HG03565 (cell line): ENCODE data around the gene NEXN.
"Not testable (repeated sequence)": the region's sequence is repeated elsewhere in the genome, so short reads cannot be mapped to it uniquely, and the experiment has no call there.

Source experiments
- ATAC-seq: cut with Tn5 transposase; IDR thresholded peaks from one replicate; pipeline ENCODE4 v1.9.1; 2021; ENCODE audit warnings: mild to moderate bottlenecking, moderate library complexity; ENCODE audit not compliant: unreplicated experiment

NEXN gene

DNA sequence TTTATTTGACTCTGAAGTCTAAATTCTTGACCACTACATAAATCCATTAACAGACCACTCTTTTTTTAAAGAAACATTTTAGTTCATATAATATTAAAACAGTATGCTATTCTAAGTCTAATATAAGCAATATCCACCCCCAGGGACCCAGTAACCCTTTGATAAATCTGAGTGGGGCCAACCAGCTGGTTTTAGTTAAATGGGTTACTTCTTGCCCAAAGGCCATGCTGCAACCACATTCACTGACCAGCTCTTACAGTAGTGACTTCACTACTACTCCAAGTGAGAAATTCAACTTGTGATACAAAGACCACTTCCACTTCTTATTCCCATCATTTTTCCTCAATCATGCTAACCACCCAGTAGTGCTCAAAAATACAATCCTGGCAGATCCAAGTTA lies 70.0 kb downstream of the NEXN start:
- ATAC-seq: no peak

DNA sequence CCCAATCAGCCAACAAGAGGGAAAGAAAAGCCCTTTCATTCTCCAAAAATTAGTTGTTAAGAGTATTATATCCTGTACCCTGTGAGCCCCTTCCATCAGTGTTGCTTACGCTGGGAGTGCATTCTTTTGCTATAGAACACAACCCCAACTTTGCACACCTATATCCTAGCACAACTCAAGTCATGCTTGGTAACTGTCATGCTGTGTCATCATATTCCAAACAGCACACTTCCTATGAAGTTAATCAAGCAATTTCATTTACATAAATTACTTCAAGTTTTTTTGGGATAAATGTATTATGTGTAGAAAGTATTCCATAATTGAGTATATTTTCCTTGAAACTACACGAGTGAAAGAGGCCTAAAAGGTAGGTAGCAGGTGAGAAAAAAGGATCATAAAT lies 70.4 kb downstream of the NEXN start:
- no peak for ATAC-seq

DNA sequence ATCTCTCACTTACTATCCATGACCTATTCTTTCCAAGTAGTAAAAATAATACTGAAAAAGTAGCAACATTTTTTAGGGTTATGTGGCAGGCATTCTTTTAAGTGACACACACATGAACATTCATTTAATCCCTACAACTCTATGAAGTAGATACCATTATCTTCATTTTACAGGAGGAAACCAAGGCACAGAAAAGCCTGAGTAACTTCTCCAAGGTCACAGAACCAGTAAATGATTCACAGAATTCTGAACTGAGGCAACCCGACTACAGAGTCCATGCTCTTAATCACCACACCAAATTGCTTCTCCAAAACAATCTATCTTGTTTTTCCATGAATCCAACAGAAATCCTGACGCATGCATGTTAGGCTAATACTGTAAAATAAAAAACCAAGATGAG lies 73.0 kb downstream of the NEXN start:
- no peak for ATAC-seq

DNA sequence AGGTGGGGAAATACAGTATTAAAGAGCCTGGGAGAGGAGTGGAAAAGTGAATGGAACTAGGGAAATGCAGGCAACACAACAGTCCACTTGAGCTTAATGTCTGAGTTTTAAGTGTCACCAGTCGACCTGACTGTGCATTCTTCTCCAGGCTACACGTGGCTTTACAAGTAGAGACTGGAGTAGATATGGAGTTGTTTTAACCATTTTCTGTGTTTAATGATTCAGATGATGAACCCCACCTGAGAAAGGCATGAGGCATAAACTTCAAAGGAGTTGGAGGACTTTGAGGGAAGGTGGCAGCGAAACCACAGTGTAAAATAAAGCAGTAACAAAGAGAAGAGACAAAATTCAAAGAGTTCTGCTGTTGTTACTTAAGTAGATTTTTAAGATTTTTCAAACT lies 77.9 kb downstream of the NEXN start:
- no peak for ATAC-seq

DNA sequence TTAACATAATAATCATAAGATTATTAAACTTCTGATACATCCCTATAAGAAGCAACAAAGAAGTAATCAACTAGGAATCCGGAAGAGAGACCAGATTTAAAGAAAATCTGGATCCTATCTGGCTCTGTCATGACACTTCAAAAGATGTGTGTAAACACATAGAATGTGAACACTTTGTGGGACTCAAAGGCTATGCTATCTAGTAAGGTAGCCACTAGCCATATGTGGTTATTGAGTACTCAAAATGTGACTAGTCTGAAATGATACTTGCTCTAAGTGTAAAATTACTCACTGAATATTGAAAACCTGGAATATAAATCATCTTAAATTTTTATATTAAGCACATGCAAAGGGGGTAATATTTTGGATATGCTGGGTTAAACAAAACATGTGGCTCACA lies 81.8 kb downstream of the NEXN start:
- ATAC-seq: no peak

DNA sequence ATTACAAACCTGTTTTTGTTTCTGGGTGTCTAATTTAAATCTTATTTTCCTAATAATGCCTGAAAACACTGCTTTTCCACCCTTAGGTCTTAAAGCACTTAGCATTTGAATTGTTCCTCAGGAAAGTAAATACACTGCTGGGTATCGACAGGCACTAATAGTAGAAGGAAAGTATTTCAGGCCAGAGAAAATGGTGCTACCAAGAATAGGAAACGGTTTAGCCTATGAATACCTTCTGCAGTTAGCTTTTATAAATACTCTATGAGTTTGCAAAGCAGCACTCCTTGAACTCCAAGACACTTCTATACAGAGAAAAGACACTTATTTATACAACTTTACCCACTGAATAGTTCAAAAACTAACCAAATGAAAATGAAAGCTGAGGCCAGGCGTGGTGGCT lies 83.7 kb downstream of the NEXN start:
- no peak for ATAC-seq

DNA sequence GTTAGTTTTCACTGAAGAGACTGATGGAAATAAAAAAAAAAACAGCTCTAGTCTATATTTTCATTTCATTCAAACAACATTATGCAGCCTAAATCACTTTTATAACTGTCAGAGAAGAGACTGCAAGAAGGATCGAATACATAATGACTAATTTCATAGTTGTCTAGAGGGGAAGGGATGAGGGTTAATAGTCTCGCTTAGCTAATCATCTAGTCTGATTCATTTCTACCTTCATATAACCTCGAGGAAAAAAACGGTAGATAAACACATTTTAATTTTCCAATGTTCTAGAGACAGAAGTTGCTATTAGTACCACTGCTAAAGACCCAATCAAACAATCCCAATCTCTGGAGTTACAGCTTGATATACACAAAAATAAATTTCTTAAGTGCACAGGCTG lies 87.0 kb downstream of the NEXN start:
- ATAC-seq: no peak

DNA sequence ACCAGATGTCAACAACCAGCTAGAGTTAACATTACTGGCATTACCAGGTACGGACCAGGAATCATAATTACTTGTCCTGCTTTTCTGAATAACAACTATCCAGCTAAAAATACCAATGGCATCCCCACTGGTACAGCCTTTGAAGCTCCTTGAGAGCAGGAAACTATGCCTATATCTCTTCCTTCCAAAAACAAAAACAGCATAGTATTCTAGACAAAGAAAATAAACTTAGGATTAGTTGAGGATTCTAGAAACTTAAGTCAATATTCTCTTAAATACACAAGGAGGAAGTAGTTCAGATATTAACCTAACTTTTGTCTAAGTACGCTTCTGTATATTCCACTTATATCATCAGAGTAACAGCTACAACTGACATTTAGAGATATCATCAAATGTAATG lies 87.5 kb downstream of the NEXN start:
- no peak for ATAC-seq

DNA sequence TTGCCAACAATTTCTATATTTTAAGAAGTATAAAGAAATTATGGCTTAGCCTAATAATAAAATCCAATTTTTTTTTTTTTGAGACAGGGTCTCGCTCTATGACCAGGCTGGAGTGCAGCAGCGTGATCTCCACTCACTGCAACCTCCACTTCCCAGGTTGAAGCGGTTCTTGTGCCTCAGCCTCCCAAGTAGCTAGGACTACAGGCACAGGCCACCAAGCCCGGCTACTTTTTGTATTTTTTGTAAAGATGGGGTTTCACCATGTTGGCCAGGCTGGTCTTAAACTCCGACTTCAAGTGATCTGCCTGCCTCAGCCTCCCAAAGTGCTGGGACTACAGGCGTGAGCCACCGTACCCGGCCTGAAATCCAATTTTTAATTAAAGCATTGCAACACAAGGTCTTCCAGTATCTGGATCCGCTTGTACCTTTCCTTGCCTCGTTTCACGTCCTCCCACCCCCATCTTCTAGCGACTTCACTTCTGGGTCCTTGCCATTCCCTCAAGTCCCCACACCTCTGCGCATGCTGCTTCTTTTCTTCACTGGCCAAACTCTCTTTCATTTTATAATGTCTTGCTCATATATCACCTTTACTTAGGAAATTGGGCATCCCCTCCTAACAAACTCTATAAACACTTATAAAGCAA lies 88.1 kb downstream of the NEXN start:
- no peak for ATAC-seq

DNA sequence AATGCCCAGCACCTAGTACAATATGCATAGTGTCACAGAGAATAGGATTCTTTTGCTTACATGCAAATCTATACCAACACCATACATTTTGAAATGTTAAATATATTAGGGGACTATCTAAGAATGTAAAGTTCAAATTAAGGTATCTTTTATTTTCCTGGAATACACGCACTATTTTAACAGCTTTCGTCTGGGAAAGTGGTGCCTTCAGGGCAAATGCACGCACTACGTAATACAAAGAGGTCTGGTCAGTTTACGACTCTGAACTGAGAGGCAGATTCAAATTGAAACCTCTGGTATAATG lies 89.5 kb downstream of the NEXN start:
- ATAC-seq: no peak

DNA sequence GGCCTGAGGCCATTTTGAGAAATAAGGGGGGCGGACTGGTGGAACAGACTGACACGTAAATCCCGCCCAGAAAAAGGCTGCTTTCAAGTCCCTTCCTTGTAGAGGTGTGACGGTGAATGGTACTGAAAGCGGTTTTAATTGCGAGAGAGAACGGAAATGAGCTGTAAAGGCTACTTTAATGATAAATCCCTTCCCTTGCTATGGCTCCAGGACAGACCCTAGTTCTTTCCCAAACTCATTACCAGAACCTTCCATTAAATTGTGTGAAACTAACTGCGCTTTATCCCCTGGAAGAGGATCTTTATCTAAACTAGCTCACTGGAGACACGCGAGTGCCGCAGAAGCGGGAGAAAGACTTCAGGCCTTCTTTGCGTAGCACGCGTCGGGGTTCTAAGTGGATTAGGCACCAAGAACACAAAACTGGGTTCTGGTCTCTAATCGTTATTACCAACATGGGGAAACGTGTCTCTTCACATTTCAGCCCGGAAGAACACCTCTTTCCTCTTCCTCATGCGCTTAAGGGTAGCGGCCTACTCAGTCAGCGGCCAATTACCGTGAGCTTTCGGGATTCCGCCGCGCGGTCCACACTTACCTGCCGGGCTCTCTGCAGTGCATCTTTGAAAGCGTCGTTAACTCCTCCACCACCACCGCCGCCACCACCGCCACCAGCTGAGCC lies 90.0 kb downstream of the NEXN start:
- ATAC-seq: peak; percentile 61

DNA sequence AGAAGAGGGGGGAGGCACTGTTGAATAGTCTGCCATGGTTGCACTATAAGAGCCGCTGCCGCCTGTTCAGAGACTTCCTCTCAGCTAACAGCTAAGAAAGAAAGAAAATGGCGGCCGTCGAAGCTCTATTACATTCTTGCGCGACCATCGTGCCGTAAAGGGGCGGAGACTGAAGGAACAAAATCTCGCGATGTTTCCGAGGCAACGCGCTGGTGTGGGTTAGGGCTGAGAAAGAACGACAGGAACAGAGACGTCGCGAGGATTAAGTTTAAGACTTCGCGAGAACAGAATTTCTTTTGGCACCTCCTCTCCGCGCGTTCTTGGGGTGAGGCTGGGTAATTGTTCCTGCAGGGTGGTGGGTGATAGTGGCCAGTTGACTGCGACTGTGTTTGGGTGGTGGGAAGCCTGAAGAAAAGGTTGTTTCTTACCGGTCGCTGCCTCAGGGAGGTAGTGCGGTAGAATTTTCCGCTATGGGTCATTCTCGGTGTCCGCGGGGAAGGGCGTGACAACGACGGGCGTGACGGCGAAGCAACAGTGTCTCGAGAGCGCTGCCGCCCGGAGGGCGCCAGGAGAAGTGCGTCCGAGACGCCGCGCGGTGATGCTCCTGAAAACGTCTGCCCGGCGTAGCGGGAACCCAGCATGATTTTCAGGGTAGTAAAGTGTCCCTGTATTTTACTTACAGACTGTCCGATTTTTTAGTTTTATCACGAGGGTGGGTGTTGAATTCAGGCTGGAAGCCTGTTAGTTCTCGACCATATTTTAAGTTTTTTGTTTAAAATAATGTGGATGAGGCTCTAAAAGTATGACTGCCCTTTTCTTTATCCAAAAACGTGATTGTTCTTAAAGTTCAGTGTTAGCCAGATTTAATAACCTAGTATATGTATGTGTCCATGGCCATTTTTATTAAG lies 90.8 kb downstream of the NEXN start, which contains the start of gene FUBP1:
Gene FUBP1, minus strand, starts transcription at position 104 of the 908 bp plus-strand sequence. Its CDS starts 68 bp downstream, at position 36.
- peak; percentile 60 for ATAC-seq

DNA sequence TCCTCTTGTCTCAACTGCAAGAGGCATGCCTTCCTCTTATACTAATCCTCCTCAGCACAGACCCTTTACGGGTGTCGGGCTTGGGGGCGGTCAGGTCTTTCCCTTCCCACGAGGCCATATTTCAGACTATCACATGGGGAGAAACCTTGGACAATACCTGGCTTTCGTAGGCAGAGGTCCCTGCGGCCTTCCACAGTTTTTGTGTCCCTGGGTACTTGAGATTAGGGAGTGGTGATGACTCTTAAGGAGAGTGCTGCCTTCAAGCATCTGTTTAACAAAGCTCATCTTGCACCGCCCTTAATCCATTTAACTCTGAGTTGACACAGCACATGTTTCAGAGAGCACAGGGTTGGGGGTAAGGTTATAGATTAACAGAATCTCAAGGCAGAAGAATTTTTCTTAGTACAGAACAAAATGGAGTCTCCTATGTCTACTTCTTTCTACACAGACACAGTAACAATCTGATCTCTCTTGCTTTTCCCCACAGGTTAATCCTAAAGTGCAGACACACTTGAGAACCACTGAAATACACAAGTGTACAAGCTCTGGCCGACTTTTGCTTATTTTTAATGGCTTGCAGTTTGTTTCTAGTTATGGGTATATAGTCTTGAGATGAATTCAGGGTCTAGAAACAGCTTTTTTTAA lies 95.0 kb downstream of the NEXN start:
- ATAC-seq: not testable (repeated sequence)

DNA sequence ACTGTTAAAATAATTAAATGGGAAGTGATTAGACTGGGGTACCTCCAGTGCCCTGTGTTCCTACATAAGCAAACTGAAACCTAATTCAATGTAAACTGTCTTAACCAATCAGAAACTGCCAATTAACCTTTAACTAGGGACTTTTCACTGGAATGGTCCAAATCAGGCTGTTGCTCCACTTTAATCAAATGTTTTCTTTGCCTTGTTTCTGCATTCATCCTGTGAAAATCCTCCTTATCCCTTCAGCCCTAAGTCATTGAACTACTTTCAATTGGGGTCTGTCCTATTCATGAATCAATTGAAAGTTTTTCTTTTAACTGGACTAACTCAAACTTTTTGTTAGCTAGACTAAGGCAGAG lies 95.6 kb downstream of the NEXN start:
- ATAC-seq: no peak

DNA sequence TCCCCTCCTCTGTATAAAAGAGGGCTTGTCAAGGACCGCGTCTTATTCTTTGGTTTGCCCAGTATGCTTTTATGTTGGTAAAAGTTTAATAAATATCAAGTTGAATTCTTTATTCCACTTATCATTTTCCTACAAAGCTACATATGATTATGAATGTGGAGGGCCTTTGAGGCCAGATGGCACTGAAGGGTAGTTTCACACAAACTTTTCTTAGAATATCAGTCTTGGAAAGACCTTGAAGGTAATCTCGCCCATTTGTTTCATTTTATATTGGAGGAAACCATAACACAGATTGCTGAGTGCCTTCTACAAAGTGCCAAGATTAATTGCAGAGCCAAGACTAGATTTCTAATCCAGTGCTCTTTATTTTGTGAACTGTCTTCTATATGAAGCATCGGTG lies 96.2 kb downstream of the NEXN start:
- ATAC-seq: no peak

DNA sequence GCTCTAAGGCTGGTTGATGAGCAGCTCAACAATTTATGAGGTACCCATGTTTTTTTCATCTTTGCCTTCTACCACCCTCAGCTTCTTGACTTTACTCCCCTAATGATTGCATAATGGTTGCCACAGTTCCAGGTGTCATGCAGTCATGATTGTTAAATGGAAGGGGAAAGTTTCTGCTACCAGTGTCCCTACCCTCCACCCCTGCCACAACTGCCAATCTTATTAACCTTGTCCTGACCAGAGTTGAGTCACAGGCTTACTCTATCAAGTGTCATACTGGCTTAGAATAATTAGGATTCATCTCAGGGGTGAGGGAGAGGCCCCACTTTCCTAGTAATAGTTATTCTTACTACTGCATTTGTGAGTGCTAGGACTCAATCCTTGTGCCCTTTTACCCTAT lies 98.4 kb downstream of the NEXN start:
- ATAC-seq: no peak

DNA sequence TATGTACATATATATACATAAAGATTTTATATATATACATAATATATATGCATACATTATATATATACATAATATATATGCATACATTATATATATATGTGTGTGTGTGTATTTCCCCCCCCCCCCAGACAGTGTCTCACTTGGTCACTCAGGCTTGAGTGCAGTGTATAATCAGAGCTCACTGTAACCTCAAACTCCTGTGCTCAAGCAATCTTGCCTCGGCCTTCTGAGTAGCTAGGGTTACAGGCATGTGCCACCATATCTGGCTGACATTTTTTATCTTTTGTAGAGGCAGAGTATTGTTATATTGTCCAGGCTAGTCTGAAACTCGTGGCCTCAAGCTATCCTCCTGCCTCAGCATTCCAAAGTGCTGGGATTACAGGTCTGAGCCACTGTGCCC lies 99.5 kb downstream of the NEXN start:
- ATAC-seq: no peak

DNA sequence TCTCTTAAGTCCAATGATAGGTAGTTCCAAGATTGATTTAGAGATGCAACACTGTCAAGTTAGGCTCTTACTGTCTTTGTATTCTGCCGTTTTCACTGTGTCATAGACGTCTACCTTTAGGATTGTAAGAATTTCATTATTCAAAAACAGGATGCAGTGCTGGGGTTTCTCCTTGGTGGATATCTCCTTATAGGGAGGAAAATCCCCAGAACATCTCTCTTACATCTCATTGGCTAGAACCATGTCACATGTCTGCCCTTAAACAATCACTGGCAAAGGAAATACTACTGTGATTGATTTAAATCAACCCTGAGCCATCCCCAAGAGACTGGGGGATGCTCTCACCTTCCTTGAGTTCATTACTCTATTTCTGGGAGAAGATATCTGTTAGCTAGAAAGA lies 101.3 kb downstream of the NEXN start:
- no peak for ATAC-seq

DNA sequence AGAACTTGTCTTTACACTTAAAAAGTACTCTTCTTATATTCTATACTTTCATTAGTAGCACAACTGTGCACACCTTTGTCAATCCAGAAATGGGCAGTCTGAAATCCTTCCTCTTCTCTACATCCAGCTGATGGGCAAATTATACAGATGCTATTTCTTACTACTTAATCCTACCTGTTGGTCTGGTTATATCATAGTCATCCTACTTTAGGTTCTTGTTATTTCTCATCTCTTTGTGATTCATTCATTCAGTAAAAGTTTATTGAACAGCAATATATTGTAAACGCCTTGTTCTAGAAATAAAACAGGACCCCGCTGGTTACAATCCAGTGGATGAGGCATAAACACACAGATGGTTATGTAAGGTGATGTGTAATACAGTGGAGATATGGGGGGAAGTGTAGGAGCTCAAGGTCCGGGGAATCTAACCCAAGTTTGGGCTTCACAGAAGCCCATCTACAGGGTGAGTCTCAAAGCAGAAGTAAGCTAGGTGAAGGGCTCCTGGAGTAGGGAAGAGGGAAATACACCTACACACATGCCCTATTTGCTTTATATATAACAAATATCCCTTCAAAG lies 102.3 kb downstream of the NEXN start:
- no peak for ATAC-seq

DNA sequence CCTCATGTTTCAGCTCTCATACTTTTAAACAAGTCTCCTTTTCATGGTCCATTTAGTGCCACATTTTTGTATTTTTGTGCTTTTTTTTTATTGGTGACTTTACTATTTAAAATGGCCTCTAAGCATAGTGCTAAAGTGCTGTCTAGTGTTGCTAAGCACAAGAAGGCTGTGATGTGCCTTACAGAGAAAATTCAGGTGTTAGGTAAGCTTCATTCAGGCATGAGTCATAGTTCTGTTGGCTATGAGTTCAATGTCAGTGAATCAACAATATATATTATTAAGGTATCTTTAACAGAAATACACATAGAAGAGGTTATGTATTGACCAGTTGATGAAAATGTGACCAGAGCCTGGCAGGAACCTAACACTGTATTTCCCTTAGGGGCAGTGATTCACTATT lies 103.2 kb downstream of the NEXN start:
- no peak for ATAC-seq
